ENCODE data around the gene GALNT2.

GALNT2 gene

GRCh38 chr1:230112131-230112701, 45.2 kb downstream of the GALNT2 start:
- DNase-seq (ENCODE audit: low read depth in 2 of 2): no peak

GRCh38 chr1:230112782-230113181, 45.7 kb downstream of the GALNT2 start:
- no peak for DNase-seq (ENCODE audit: low read depth in 2 of 2)

- DNase-seq (ENCODE audit: low read depth in 2 of 2): no peak
Measured at GRCh38 chr1:230113235-230113592, 46.2 kb downstream of the GALNT2 start.

GRCh38 chr1:230113593-230114236, 46.7 kb downstream of the GALNT2 start:
- DNase-seq (ENCODE audit: low read depth in 2 of 2): no peak

- no peak for DNase-seq (ENCODE audit: low read depth in 2 of 2)
Measured at GRCh38 chr1:230114237-230114651, 47.2 kb downstream of the GALNT2 start.

- DNase-seq (ENCODE audit: low read depth in 2 of 2): no peak
Measured at GRCh38 chr1:230117694-230118093, 50.7 kb downstream of the GALNT2 start.

- DNase-seq (ENCODE audit: low read depth in 2 of 2): no peak
Measured at GRCh38 chr1:230119340-230119739, 52.3 kb downstream of the GALNT2 start.

GRCh38 chr1:230120289-230120920, 53.4 kb downstream of the GALNT2 start:
- no peak for DNase-seq (ENCODE audit: low read depth in 2 of 2)

- no peak for DNase-seq (ENCODE audit: low read depth in 2 of 2)
Measured at GRCh38 chr1:230120921-230121381, 53.9 kb downstream of the GALNT2 start.

- no peak for DNase-seq (ENCODE audit: low read depth in 2 of 2)
Measured at GRCh38 chr1:230121950-230122349, 54.9 kb downstream of the GALNT2 start.

GRCh38 chr1:230122366-230123279, 55.6 kb downstream of the GALNT2 start:
- no peak for DNase-seq (ENCODE audit: low read depth in 2 of 2)

GRCh38 chr1:230123280-230124185, 56.5 kb downstream of the GALNT2 start:
- DNase-seq (ENCODE audit: low read depth in 2 of 2): no peak

- DNase-seq (ENCODE audit: low read depth in 2 of 2): no peak
Measured at GRCh38 chr1:230124186-230125128, 57.4 kb downstream of the GALNT2 start.

- no peak for DNase-seq (ENCODE audit: low read depth in 2 of 2)
Measured at GRCh38 chr1:230125141-230125540, 58.1 kb downstream of the GALNT2 start.

GRCh38 chr1:230125640-230126528, 58.8 kb downstream of the GALNT2 start:
- no peak for DNase-seq (ENCODE audit: low read depth in 2 of 2)

- no peak for DNase-seq (ENCODE audit: low read depth in 2 of 2)
Measured at GRCh38 chr1:230126529-230127104, 59.6 kb downstream of the GALNT2 start.

GRCh38 chr1:230127105-230128054, 60.3 kb downstream of the GALNT2 start:
- peak in 1 of 2 donors; percentile 4 for DNase-seq (ENCODE audit: low read depth in 2 of 2)

All from stimulated activated CD4-positive, alpha-beta T cell treated with anti-CD3 and anti-CD28 coated beads, Interleukin-1b, Interleukin-23, amount 100 ng/mL, for 1 hour (primary cell).